Measurements from ENCODE around the gene UPK1B.

UPK1B gene

GRCh38 chr3:119228373-119229145 lies 55.2 kb downstream of the UPK1B start:
- no peak overlapping the region for H3K4me3 ChIP-seq (ENCODE audit: low read depth, low read length)
- TF ChIP-seq CTCF (IDR thresholded peaks at IDR 0.05; ENCODE audit: low read depth, low read length), result no peak

GRCh38 chr3:119229190-119229589 lies 55.8 kb downstream of the UPK1B start:
- no peak for TF ChIP-seq CTCF (IDR thresholded peaks at IDR 0.05; ENCODE audit: low read depth, low read length)
- H3K4me3 ChIP-seq (ENCODE audit: low read depth, low read length), result no peak overlapping the region

- no peak for TF ChIP-seq CTCF (IDR thresholded peaks at IDR 0.05; ENCODE audit: low read depth, low read length)
- H3K4me3 ChIP-seq (ENCODE audit: low read depth, low read length), result no peak overlapping the region
Measured at GRCh38 chr3:119230071-119230470, 56.7 kb downstream of the UPK1B start.

- no peak overlapping the region for H3K4me3 ChIP-seq (ENCODE audit: low read depth, low read length)
- TF ChIP-seq CTCF (IDR thresholded peaks at IDR 0.05; ENCODE audit: low read depth, low read length), result no peak
Measured at GRCh38 chr3:119230745-119231144, 57.3 kb downstream of the UPK1B start.

GRCh38 chr3:119234610-119235009 lies 61.2 kb downstream of the UPK1B start:
- no peak overlapping the region for H3K4me3 ChIP-seq (ENCODE audit: low read depth, low read length)
- TF ChIP-seq CTCF (IDR thresholded peaks at IDR 0.05; ENCODE audit: low read depth, low read length), result no peak

- H3K4me3 ChIP-seq (ENCODE audit: low read depth, low read length), result no peak overlapping the region
- TF ChIP-seq CTCF (IDR thresholded peaks at IDR 0.05; ENCODE audit: low read depth, low read length), result no peak
Measured at GRCh38 chr3:119235151-119235550, 61.8 kb downstream of the UPK1B start.

GRCh38 chr3:119236756-119237155 lies 63.4 kb downstream of the UPK1B start:
- TF ChIP-seq CTCF (IDR thresholded peaks at IDR 0.05; ENCODE audit: low read depth, low read length), result no peak

More at GRCh38 chr3:119236756-119237155, 63.4 kb downstream of the UPK1B start:
- H3K4me3 ChIP-seq (ENCODE audit: low read depth, low read length), result no peak overlapping the region

All from WI38 (cell line).